ENCODE data around the gene ICOS.
"Not testable (repeated sequence)": the region's sequence is repeated elsewhere in the genome, so short reads cannot be mapped to it uniquely, and the experiment has no call there.

ICOS gene

GRCh38 chr2:203982276-203982675, 45.7 kb downstream of the ICOS start:
- no peak for DNase-seq

GRCh38 chr2:203983064-203983715, 46.6 kb downstream of the ICOS start:
- DNase-seq, result no peak

GRCh38 chr2:203985978-203986377, 49.4 kb downstream of the ICOS start:
- not testable (repeated sequence) for DNase-seq

- DNase-seq, result no peak
Observed at GRCh38 chr2:203987959-203988358, 51.4 kb downstream of the ICOS start.

- no peak for DNase-seq
Observed at GRCh38 chr2:203988500-203989260, 52.1 kb downstream of the ICOS start.

- no peak for DNase-seq
Observed at GRCh38 chr2:203989521-203989920, 53.0 kb downstream of the ICOS start.

- DNase-seq, result no peak
Observed at GRCh38 chr2:203992509-203992908, 55.9 kb downstream of the ICOS start.

- DNase-seq, result no peak
Observed at GRCh38 chr2:203993011-203993410, 56.4 kb downstream of the ICOS start.

- DNase-seq, result no peak
Observed at GRCh38 chr2:203993560-203993959, 57.0 kb downstream of the ICOS start.

- DNase-seq, result no peak
Observed at GRCh38 chr2:203994735-203995134, 58.2 kb downstream of the ICOS start.

- no peak for DNase-seq
Observed at GRCh38 chr2:203996692-203997091, 60.1 kb downstream of the ICOS start.

- no peak for DNase-seq
Observed at GRCh38 chr2:203997481-203997880, 60.9 kb downstream of the ICOS start.

- no peak for DNase-seq
Observed at GRCh38 chr2:203997980-203998809, 61.6 kb downstream of the ICOS start.

- DNase-seq, result no peak
Observed at GRCh38 chr2:203999835-204000234, 63.3 kb downstream of the ICOS start.

GRCh38 chr2:204000446-204000845, 63.9 kb downstream of the ICOS start:
- DNase-seq, result no peak

GRCh38 chr2:204003276-204003990, 66.9 kb downstream of the ICOS start:
- no peak for DNase-seq

GRCh38 chr2:204004912-204005311, 68.3 kb downstream of the ICOS start:
- no peak for DNase-seq

- DNase-seq, result no peak
Observed at GRCh38 chr2:204005940-204006721, 69.6 kb downstream of the ICOS start.

GRCh38 chr2:204008352-204008751, 71.8 kb downstream of the ICOS start:
- DNase-seq, result no peak

- DNase-seq, result no peak
Observed at GRCh38 chr2:204010628-204011560, 74.3 kb downstream of the ICOS start.
